Motor neuron (in vitro differentiated cells): ENCODE results near the gene CADM1. TPM values are rescaled to one million over a fixed set of nuclear protein-coding genes. Genes with fewer than 3 reads are reported as not detected.

Experiments
- ATAC-seq, 8 experiments: fragments of 200-7000 bp; cut with Tn5 transposase; replicated peaks in 6 of 8; 2 replicates each; pipeline ENCODE4 v1.8.0; 2021; ENCODE audit warnings: mild to moderate bottlenecking in 8 of 8, moderate library complexity in 8 of 8
- H3K27ac ChIP-seq, 2 donors: fragments of 250-450 bp; sonication (Bioruptor Pico); 2 replicates each; pipeline ENCODE4 v1.9.0; 2021; ENCODE audit warnings: antibody characterized with exemption in 2 of 2, mild to moderate bottlenecking in 2 of 2, moderate library complexity in 1 of 2
- H3K4me1 ChIP-seq, 2 donors: fragments of 250-450 bp; sonication (Bioruptor Pico); replicated peaks in 1 of 2; 2 replicates each; pipeline ENCODE4 v1.6.1; 2021; ENCODE audit warnings: antibody characterized with exemption in 2 of 2, mild to moderate bottlenecking in 2 of 2, moderate library complexity in 1 of 2
- H3K4me3 ChIP-seq, 5 donors: fragments of 250-450 bp; sonication (Bioruptor Pico); 2 replicates each; pipeline ENCODE4 v1.9.0; 2021; ENCODE audit warnings: antibody characterized with exemption in 5 of 5, mild to moderate bottlenecking in 5 of 5, moderate library complexity in 4 of 5
- WGBS, 10 experiments: fragments of 450-650 bp; shearing (Covaris generic); methylation state at CpG; one replicate each; pipeline ENCODE4 v1.0.0; 2022; 5-methylcytosine and 5-hydroxymethylcytosine counted together
- in situ Hi-C, 9 experiments: fragments of 400-800 bp; cut with MboI; loops; one replicate each; pipeline ENCODE4 v1.15.0; 2021; ENCODE audit warnings: low sequenced_read_pairs in 9 of 9, low pct_unique_long_range_greater_than_20kb in 2 of 9; ENCODE audit not compliant: unreplicated experiment in 9 of 9
- total RNA-seq, 8 experiments: library from RNA; unstranded; fragments of 300-600 nt; gene quantifications; 2 replicates each; pipeline versions ENCODE4 v1.2.3 to v1.2.4, GENCODE V29; 2022

The CADM1 gene
- total RNA-seq, result 100 to 1,000 TPM in 5 of 8 experiments, 1 to 10 TPM in 1, under 1 TPM in 2; 0.71 to 129 (median 106) TPM

GRCh38 chr11:115504276-115505158 lies at the start of gene CADM1:
TSS of gene CADM1 (minus strand) at chr11:115504415.
- 0 to 4% (median 0%) methylated on average over 2 to 15 of the region's 76 CpGs; no CpG with 5 or more reads in 3 of the 10 experiments for WGBS, 10 experiments
- H3K4me1 ChIP-seq, result peaks cover 0 to 17% of the 10 kb centered on the region in 2 donors
- in situ Hi-C loops, result no loop called here
- peak within 1 kb of the TSS; percentile 63 to 78 for H3K27ac ChIP-seq
- ATAC-seq, result peak; percentile 85 to 97 (median 87)
- peak within 1 kb of the TSS; percentile 62 to 89 (median 75) for H3K4me3 ChIP-seq

GRCh38 chr11:115552773-115553438 lies 48.7 kb upstream of the CADM1 start:
- H3K4me3 ChIP-seq, result no peak overlapping the region
- H3K27ac ChIP-seq, result no peak overlapping the region
- WGBS, 10 experiments, result 27 to 95% (median 81%) methylated on average over 1 to 14 of the region's 15 CpGs
- in situ Hi-C loops, result no loop called here
- H3K4me1 ChIP-seq, result peaks cover 25 to 32% of the 10 kb centered on the region in 2 donors
- no peak for ATAC-seq

DNA sequence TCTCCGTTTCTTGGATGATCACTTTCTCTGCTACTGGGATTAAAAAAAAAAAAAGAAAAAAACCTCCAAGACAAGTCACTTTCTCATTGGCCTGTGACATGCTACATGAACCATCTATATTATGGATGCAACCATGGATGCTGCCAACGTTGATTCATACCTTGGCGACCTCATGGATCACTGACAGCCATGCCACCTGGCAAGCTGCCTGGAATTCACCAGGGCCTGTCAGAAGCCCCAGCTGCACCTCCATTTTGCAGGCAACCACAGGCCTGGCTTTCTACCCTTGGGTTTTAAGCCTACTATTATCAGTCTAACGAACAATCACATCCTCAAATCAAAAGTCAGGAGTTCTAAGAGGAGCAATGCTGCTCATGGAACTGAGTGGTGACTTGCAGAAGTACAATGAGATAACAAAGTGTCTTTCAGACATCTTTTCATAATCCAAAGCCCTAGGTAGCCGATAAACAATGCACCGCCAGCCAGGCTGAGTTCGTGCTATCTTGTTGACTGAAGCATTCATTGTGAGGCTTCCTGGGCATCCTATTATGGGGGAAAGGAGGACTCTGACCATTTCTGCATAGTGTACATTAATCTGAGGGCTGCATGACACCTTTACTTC lies 48.0 kb upstream of the CADM1 start:
- H3K27ac ChIP-seq, result no peak overlapping the region
- WGBS, 10 experiments, result 13 to 100% (median 80%) methylated on average over 1 to 6 of the region's 7 CpGs; no CpG with 5 or more reads in 1 of the 10 experiments
- H3K4me3 ChIP-seq, result no peak overlapping the region
- H3K4me1 ChIP-seq, result peaks cover 20 to 27% of the 10 kb centered on the region in 2 donors
- in situ Hi-C loops, result no loop called here
- no peak for ATAC-seq

GRCh38 chr11:115550291-115551059 lies 46.3 kb upstream of the CADM1 start:
- in situ Hi-C loops, result no loop called here
- H3K27ac ChIP-seq, result no peak overlapping the region
- no peak overlapping the region for H3K4me3 ChIP-seq
- 10 to 100% (median 85%) methylated on average over 1 to 12 of the region's 17 CpGs; no CpG with 5 or more reads in 1 of the 10 experiments for WGBS, 10 experiments
- ATAC-seq, result no peak
- H3K4me1 ChIP-seq, result peaks cover 12 to 19% of the 10 kb centered on the region in 2 donors

DNA sequence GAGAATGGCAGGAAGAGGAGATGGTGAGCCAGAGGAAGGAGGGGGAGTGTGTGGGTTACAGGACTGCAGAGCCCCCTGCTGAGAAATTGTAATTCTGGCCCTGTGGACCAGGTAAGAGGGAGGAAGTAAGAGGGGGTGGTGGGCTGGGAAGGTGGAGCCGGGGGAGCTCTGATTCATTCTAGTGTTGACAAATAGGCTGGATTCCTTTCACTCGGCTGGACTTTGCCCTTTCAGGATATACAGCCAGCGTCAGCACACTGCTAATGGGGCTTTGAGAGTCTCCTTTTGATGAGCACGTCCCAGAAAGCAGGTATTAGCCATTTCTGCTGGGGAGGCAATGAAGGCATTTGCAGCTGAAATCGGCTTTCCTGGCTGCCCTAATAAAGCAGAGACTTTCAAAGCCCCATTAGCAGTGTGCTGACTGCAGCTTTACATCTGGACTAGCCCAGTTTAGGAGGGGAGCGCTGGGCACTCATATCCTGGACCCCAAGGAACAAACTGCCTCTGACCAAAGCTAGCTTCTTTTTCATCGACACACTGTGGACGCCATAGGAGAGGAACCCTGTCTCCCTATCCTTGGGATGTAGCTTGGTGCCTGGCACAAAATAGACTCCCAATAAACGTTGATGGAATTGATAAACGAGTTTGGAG lies 44.8 kb upstream of the CADM1 start:
- 0 to 43% (median 20%) methylated on average over 2 to 7 of the region's 10 CpGs; no CpG with 5 or more reads in 3 of the 10 experiments for WGBS, 10 experiments
- no peak overlapping the region for H3K4me3 ChIP-seq

GRCh38 chr11:115545581-115546210 lies 41.5 kb upstream of the CADM1 start:
- 0 to 100% (median 24%) methylated on average over 1 to 2 of the region's 2 CpGs; no CpG with 5 or more reads in 2 of the 10 experiments for WGBS, 10 experiments
- no peak overlapping the region for H3K4me3 ChIP-seq
- no peak for ATAC-seq
- peaks cover 9 to 14% of the 10 kb centered on the region in 2 donors for H3K4me1 ChIP-seq
- in situ Hi-C loops, result no loop called here
- no peak overlapping the region for H3K27ac ChIP-seq

More for the DNA sequence above, 44.8 kb upstream of the CADM1 start:
- Histone ChIP-seq H3K4me1 (peaks cover 9 to 14% of the 10 kb centered on the region in 2 donors), H3K27ac (no peak overlapping the region)
- in situ Hi-C loops, result no loop called here
- ATAC-seq, result peak in 5 of 8 experiments; percentile 41 to 72 (median 49)

DNA sequence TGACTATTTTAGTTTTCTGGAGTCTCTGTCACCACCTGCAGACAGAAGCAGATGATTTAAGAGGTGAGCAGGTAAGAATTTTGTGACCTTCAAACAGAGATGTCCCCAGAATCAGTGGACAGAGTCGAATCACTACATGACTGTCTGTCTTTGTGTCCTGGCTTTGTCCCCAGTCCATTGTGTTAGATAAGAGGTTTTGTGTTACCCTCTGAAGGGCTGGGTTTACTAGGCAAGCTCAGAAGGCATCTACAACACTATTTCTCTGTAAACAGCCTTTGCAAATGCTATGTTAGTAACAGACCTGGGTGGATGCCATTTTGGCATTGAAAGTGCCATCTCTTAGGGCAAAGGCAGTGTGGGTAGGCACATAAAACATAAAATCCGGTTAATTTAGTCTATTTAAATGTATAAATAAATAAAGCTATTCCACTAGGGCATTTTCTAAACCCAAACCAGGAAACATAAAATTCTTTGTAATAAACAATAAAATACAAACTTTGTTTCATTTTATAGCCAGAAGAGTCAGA lies 40.3 kb upstream of the CADM1 start:
- in situ Hi-C loops, result no loop called here
- H3K4me3 ChIP-seq, result no peak overlapping the region
- 0 to 88% (median 53%) methylated on average over 1 to 2 of the region's 2 CpGs for WGBS, 10 experiments
- H3K4me1 ChIP-seq, result peaks cover 9 to 14% of the 10 kb centered on the region in 2 donors
- no peak for ATAC-seq
- no peak overlapping the region for H3K27ac ChIP-seq

DNA sequence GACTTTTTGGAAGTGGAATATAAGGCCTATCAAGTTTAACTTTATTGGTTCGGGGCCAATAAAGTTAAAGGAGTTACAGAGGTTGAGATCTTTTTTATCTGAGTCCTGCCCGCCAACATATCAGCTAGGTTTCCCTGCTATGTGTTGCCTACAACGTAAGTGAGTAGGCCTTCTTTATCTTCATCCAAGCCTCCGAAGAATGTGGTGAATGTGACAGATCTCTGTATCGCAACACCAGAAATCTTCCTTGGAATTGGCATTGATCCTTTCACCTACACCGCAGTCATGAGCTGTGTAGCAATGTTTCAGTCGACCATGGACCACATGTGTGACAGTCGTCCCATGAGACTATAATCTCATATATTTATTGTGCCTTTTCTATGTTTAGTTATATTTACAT lies 37.3 kb upstream of the CADM1 start:
- Histone ChIP-seq H3K27ac (no peak overlapping the region), H3K4me3 (no peak overlapping the region), H3K4me1 (peaks cover 0 to under 1% of the 10 kb centered on the region in 2 donors)
- WGBS, 10 experiments, result 43 to 90% (median 67%) methylated on average over 1 to 8 of the region's 8 CpGs; no CpG with 5 or more reads in 1 of the 10 experiments
- no peak for ATAC-seq
- in situ Hi-C loops, result no loop called here

DNA sequence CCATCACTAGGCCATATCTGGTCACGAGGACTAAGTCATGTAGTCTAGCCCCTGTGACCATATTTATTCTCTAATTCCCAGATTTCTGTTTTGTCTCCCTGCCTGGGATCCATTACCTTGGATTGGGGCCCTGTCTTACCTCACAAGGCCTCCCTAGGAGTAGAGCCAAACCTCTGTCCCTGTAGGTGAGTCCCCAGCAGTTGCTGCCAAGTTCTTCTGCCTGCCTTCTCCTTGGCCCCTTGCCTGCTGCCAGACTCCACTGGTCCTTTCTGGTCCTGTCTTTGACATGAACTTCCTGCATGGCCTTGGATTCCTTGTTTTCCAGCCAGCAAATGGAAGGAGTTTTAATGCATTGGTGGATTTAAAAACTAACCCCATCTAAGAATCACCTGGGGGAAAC lies 35.6 kb upstream of the CADM1 start:
- peaks cover 10% of the 10 kb centered on the region in 2 donors for H3K4me1 ChIP-seq
- in situ Hi-C loops, result no loop called here
- no peak for ATAC-seq
- no peak overlapping the region for H3K4me3 ChIP-seq
- H3K27ac ChIP-seq, result no peak overlapping the region
- 57 to 89% methylated on average over 1 of the region's 1 CpG; no CpG with 5 or more reads in 8 of the 10 experiments for WGBS, 10 experiments

GRCh38 chr11:115535781-115536180 lies 31.6 kb upstream of the CADM1 start:
- no peak overlapping the region for H3K4me3 ChIP-seq
- ATAC-seq, result peak in 2 of 8 experiments; percentile 24 to 25
- in situ Hi-C loops, result no loop called here

DNA sequence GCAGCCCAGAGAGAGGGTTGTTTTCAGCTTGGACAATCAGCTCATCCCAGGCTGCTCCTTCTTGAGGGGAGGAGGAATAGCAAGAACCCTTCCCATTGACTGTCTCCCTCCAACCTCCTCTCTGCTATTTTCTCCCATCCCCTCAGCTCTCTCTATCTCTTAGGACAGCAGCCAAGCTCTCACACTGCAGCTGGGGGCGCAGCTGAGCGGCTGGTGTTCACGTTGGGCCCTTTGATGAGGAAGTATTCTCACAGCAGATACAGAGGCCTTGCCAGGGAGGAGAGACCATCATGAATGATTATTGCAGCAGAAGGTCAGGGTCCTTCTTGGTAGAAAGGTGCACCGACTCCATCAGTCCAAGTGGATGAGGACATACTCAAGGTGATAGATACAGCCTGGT lies 26.5 kb upstream of the CADM1 start:
- Histone ChIP-seq H3K27ac (no peak overlapping the region), H3K4me1 (peaks cover 18% of the 10 kb centered on the region in 2 donors), H3K4me3 (no peak overlapping the region)
- 71 to 100% (median 74%) methylated on average over 1 to 4 of the region's 4 CpGs; no CpG with 5 or more reads in 7 of the 10 experiments for WGBS, 10 experiments
- in situ Hi-C loops, result no loop called here
- ATAC-seq, result peak in 1 of 8 experiments; percentile 33

More at GRCh38 chr11:115535781-115536180, 31.6 kb upstream of the CADM1 start:
- Histone ChIP-seq H3K4me1 (peaks cover 10% of the 10 kb centered on the region in 2 donors), H3K27ac (peak overlapping the region in 1 of 2 donors; percentile 17)
